Sigmoid colon (tissue), 7 donors: ENCODE results near the gene OCIAD1. TPM values are rescaled to one million over a fixed set of nuclear protein-coding genes. Genes with fewer than 3 reads are reported as not detected.
"Not testable (repeated sequence)": the region's sequence is repeated elsewhere in the genome, so short reads cannot be mapped to it uniquely, and the experiment has no call there.

ENCODE experiments used
- DNase-seq: peaks from one replicate; pipeline ENCODE4 v3.0.0-alpha.2; 2019
- H3K27ac ChIP-seq, 4 donors: fragments of 200-600 bp; sonication (generic); one replicate each; pipeline ENCODE4 v1.5.1; 2016 to 2019; ENCODE audit warnings: mild to moderate bottlenecking in 1 of 4
- H3K27me3 ChIP-seq, 3 donors: fragments of 200-600 bp; sonication (generic); one replicate each; pipeline ENCODE4 v1.5.1; 2019; ENCODE audit warnings: mild to moderate bottlenecking in 1 of 3
- H3K36me3 ChIP-seq, 4 donors: fragments of 200-600 bp; sonication (generic); one replicate each; pipeline ENCODE4 v1.5.1; 2016 to 2019
- H3K4me1 ChIP-seq, 4 donors: fragments of 200-600 bp; sonication (generic); one replicate each; pipeline ENCODE4 v1.5.1; 2017 to 2019
- H3K4me3 ChIP-seq, 4 donors: fragments of 200-600 bp; sonication (generic); one replicate each; pipeline ENCODE4 v1.5.1; 2017 to 2019; ENCODE audit warnings: mild to moderate bottlenecking in 2 of 4, moderate library complexity in 1 of 4
- H3K9me3 ChIP-seq, 4 donors: fragments of 200-600 bp in 3 of 4; sonication (generic) in 3 of 4; one replicate each; pipeline versions ENCODE4 v1.5.1 to v1.6.1; 2013 to 2019
- CTCF ChIP-seq, 4 experiments: fragments of 450-650 bp in 3 of 4; fragments of 200-600 bp in 1 of 4; IDR thresholded peaks; one replicate each; pipeline ENCODE4 v1.5.1; 2016 to 2019; ENCODE audit warnings: antibody characterized with exemption in 4 of 4, mild to moderate bottlenecking in 3 of 4, moderate library complexity in 2 of 4
- EP300 ChIP-seq, 4 donors: sonication (generic); formaldehyde crosslinking; IDR thresholded peaks; one replicate each; pipeline ENCODE4 v1.6.1; 2017; ENCODE audit warnings: antibody characterized with exemption in 4 of 4
- POLR2A ChIP-seq, 2 donors: fragments of 450-650 bp; IDR thresholded peaks; one replicate each; pipeline ENCODE4 v1.6.1; 2016; ENCODE audit warnings: antibody characterized with exemption in 2 of 2, mild to moderate bottlenecking in 2 of 2, moderate library complexity in 2 of 2
- POLR2AphosphoS5 ChIP-seq, 4 donors: sonication (generic); formaldehyde crosslinking; IDR thresholded peaks; one replicate each; pipeline ENCODE4 v1.6.1; 2017; ENCODE audit warnings: antibody characterized with exemption in 4 of 4
- WGBS, 2 donors: extraction: QIAGEN DNeasy Blood & Tissue Kit; methylation state at CpG; one replicate each; pipeline ENCODE4 v1.1.7; 2013; 5-methylcytosine and 5-hydroxymethylcytosine counted together
- intact Hi-C: fragments of 100-400 bp; cut with DNase I; formaldehyde crosslinking; loops from one replicate; pipeline ENCODE4 v1.15.1; 2023
- polyA plus RNA-seq, 3 donors: library from polyadenylated mRNA; stranded (reverse); fragments of 200-250 nt; gene quantifications; one replicate each; pipeline ENCODE4 v1.2.3, GENCODE V29; 2013
- total RNA-seq, 4 donors: library from RNA; depleted of rRNA; stranded (reverse); fragments of >200 nt; gene quantifications; one replicate each; pipeline ENCODE4 v1.1.0, GENCODE V29; 2016
- donor health status: healthy with polysubstance abuse.
- donor health status: Bipolar disorder and iron deficiency.
- donor health status: healthy.

The OCIAD1 gene
- total and polyA plus RNA-seq, 7 donors: 51.7 to 133 (median 100) TPM

DNA sequence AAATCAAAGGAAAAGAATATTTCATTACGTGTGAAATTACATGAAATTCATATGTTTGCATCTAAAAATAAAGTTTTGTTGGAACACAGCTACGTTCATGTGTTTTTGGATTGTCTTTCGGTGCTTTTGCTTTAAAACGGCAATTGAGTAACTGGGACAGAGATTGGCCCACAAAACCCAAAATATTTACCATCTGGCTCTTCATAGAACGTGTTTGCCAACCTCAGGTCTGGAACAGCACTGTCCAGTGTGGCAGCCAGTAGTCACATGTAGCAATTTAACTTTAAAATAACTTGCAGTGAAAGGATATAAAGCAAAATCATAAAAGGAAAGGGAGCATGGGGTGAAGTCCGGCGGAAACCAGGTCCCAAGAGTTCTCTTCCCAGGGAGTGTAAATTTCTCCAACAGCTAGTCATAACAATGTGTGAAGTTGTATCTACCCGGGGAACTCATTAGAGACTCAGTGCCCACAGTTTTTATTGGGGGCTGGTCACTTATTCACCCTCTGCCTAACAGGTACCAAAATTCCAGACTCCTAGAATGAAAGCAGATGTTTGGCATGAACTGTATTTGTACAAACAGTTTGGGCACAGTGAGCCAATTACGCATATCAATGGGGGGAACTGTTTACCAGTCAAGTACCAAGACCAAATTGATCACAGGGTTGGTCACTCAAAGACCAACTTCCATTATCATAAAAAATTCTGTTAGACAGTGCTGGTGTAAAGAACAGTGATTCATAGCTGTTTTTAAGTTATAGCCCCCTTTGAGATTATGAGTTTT is 10.3 kb downstream of the OCIAD1 start:
- intact Hi-C loops: no loop called here
- no peak for TF ChIP-seq CTCF (IDR thresholded peaks at IDR 0.05)
- TF ChIP-seq EP300 (IDR thresholded peaks at IDR 0.05): no peak
- no peak for TF ChIP-seq POLR2AphosphoS5 (IDR thresholded peaks at IDR 0.05)
- no peak for TF ChIP-seq POLR2A (IDR thresholded peaks at IDR 0.05)
- no peak overlapping the region for H3K4me3 ChIP-seq
- H3K36me3 ChIP-seq: peaks cover 0 to 76% (median 15%) of the 10 kb centered on the region in 4 donors
- WGBS, 2 donors: 86 to 88% methylated on average over 9 of the region's 9 CpGs
- no peaks in the 10 kb centered on the region for H3K27me3 ChIP-seq
- no peak overlapping the region for H3K27ac ChIP-seq
- peaks cover 0 to 9% (median 0%) of the 10 kb centered on the region in 4 donors for H3K4me1 ChIP-seq
- no peaks in the 10 kb centered on the region for H3K9me3 ChIP-seq
- no peak for DNase-seq

DNA sequence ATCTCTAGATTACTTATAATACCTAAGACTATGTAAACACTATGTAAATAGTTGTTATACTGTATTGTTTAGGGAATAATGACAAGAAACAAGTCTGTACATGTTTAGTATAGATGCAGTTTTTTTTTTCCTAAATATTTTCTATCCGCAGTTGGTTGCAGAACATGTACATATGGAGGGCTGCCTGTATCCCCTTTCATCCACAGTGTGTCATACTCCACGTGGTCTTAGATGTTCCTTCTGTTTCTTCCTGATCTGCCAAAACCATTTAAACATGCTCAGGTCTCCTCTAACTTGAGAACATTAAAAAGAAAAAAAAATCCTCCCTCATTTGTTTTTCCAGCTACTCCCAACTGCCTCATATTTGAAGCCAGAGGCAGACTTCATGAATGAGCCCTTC is 14.0 kb downstream of the OCIAD1 start:
- DNase-seq: no peak
- Histone ChIP-seq H3K4me1 (peaks cover 0 to 9% (median 0%) of the 10 kb centered on the region in 4 donors), H3K27me3 (no peaks in the 10 kb centered on the region), H3K4me3 (no peak overlapping the region), H3K9me3 (no peaks in the 10 kb centered on the region), H3K36me3 (peaks cover 0 to 76% (median 4%) of the 10 kb centered on the region in 4 donors), H3K27ac (no peak overlapping the region)
- intact Hi-C loops: no loop called here
- TF ChIP-seq POLR2A (IDR thresholded peaks at IDR 0.05) (no peak), EP300 (IDR thresholded peaks at IDR 0.05) (no peak), CTCF (IDR thresholded peaks at IDR 0.05) (no peak)
- whole genome bisulfite sequencing, 2 donors: 81 to 90% methylated on average over 2 of the region's 2 CpGs

DNA sequence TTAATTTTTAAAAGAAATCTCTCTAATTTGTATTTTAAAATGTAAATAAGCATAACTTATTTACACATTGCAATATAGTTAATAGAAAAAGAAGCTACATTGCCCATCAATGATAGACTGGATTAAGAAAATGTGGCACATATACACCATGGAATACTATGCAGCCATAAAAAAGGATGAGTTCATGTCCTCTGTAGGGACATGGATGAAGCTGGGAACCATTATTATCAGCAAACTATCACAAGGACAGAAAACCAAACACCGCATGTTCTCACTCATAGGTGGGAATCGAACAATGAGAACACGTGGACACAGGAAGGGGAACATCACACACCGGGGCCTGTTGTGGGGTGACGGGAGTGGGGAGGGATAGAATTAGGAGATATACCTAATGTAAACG is 17.9 kb downstream of the OCIAD1 start:
- H3K36me3 ChIP-seq: peaks cover 0 to 88% (median 6%) of the 10 kb centered on the region in 4 donors
- intact Hi-C loops, H3K27ac ChIP-seq, H3K4me1 ChIP-seq, DNase-seq, H3K27me3 ChIP-seq, H3K4me3 ChIP-seq, H3K9me3 ChIP-seq: not testable (repeated sequence)
- 97 to 98% methylated on average over 6 of the region's 6 CpGs for WGBS, 2 donors

GRCh38 chr4:48851651-48852050 is 20.8 kb downstream of the OCIAD1 start:
- Histone ChIP-seq H3K27me3 (no peaks in the 10 kb centered on the region), H3K4me3 (no peak overlapping the region), H3K36me3 (peaks cover 0 to 91% (median 8%) of the 10 kb centered on the region in 4 donors), H3K9me3 (no peaks in the 10 kb centered on the region), H3K4me1 (no peaks in the 10 kb centered on the region), H3K27ac (no peak overlapping the region)
- no peak for DNase-seq
- WGBS, 2 donors: 26 to 73% methylated on average over 1 of the region's 1 CpG
- intact Hi-C loops: no loop called here
- no peak for TF ChIP-seq EP300 (IDR thresholded peaks at IDR 0.05)
- no peak for TF ChIP-seq POLR2AphosphoS5 (IDR thresholded peaks at IDR 0.05)
- TF ChIP-seq POLR2A (IDR thresholded peaks at IDR 0.05): no peak
- TF ChIP-seq CTCF (IDR thresholded peaks at IDR 0.05): no peak

- Histone ChIP-seq H3K4me1 (no peaks in the 10 kb centered on the region), H3K4me3 (no peak overlapping the region), H3K36me3 (peaks cover 0 to 93% (median 8%) of the 10 kb centered on the region in 4 donors), H3K27me3 (no peaks in the 10 kb centered on the region), H3K9me3 (no peaks in the 10 kb centered on the region), H3K27ac (no peak overlapping the region)
- no peak for TF ChIP-seq CTCF (IDR thresholded peaks at IDR 0.05)
- no peak for TF ChIP-seq POLR2A (IDR thresholded peaks at IDR 0.05)
- no peak for TF ChIP-seq EP300 (IDR thresholded peaks at IDR 0.05)
- 97% methylated on average over 4 of the region's 4 CpGs for WGBS, 2 donors
- DNase-seq: no peak
- intact Hi-C loops: no loop called here
Measured at GRCh38 chr4:48853604-48854394, 22.9 kb downstream of the OCIAD1 start.
